GM06990 (cell line): ENCODE results near the gene CD99.
"Not testable (repeated sequence)": the region's sequence is repeated elsewhere in the genome, so short reads cannot be mapped to it uniquely, and the experiment has no call there.

Experiments
- DNase-seq: peaks from one replicate; pipeline ENCODE4 v3.0.0-alpha.2; 2011; ENCODE audit not compliant: insufficient read length; ENCODE audit errors: extremely low read depth
- H3K27me3 ChIP-seq: replicated peaks from 2 replicates; pipeline ENCODE4 v1.6.0; 2011; ENCODE audit warnings: low read length; ENCODE audit not compliant: control insufficient read depth, insufficient read depth
- H3K36me3 ChIP-seq: 2 replicates; pipeline ENCODE4 v1.5.1; 2011; ENCODE audit warnings: low read length; ENCODE audit not compliant: control insufficient read depth, insufficient read depth
- H3K4me3 ChIP-seq: replicated peaks from 2 replicates; pipeline ENCODE4 v1.5.1; 2011; ENCODE audit warnings: low read depth, mild to moderate bottlenecking, control low read depth, low read length
- TF ChIP-seq, protein P1 (sequence below): IDR thresholded peaks from 2 replicates; pipeline ENCODE4 v1.5.1; 2011; ENCODE audit warnings: low read length, control low read depth, mild to moderate bottlenecking, inconsistent platforms; ENCODE audit not compliant: insufficient read depth, poor library complexity, severe bottlenecking

Gene CD99

DNA sequence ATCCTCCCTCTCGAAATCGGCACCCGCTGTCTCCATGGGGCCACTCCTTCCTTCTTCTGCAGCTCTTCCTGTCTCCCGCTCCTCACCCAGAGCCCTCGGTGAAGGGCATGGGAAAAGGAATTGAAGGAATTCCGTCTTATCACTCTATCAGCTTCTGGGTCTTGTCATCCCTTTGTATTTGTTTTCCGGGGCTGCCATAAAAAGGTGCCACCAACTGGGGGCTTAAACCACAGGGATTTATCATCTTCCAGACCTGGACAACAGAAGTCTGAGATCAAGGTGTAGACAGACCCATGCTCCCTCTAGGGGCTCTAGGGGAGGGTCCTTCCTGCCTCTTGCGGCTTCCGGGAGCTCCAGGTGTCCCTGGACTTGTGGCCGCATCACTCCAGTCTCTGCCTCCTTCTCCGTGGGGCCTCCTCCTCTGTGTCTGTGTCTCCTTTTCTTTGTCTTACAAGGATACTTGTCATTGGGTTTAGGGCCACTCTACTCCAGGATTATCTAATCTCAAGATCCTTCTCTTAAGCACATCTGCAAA is 24.0 kb downstream of the CD99 start:
- no peaks in the 10 kb centered on the region for H3K27me3 ChIP-seq
- peaks cover 19% of the 10 kb centered on the region for H3K36me3 ChIP-seq
- no peak overlapping the region for H3K4me3 ChIP-seq
- no peak for DNase-seq
- TF ChIP-seq, protein P1, sequence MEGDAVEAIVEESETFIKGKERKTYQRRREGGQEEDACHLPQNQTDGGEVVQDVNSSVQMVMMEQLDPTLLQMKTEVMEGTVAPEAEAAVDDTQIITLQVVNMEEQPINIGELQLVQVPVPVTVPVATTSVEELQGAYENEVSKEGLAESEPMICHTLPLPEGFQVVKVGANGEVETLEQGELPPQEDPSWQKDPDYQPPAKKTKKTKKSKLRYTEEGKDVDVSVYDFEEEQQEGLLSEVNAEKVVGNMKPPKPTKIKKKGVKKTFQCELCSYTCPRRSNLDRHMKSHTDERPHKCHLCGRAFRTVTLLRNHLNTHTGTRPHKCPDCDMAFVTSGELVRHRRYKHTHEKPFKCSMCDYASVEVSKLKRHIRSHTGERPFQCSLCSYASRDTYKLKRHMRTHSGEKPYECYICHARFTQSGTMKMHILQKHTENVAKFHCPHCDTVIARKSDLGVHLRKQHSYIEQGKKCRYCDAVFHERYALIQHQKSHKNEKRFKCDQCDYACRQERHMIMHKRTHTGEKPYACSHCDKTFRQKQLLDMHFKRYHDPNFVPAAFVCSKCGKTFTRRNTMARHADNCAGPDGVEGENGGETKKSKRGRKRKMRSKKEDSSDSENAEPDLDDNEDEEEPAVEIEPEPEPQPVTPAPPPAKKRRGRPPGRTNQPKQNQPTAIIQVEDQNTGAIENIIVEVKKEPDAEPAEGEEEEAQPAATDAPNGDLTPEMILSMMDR, result no peak

DNA sequence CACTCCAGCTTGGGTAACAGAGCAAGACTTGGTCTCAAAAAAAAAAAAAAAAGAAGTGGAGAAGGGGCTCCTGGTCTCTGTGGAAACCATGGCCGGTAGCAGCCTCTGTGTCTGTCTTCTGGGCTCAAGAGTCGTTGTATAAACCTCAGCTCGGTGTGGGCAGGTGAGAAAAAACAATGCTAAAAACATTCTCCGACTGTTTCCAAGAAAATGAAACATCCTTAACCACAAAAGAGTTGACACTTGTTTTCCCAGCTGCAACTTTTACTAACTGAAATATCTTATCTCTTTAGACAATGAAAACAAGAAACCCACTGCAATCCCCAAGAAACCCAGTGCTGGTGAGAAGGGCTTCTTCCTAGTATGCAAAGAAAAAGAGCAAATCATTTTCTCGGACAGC is 26.2 kb downstream of the CD99 start:
- TF ChIP-seq, protein P1, result no peak
- Histone ChIP-seq H3K4me3 (no peak overlapping the region), H3K36me3 (peaks cover 22% of the 10 kb centered on the region), H3K27me3 (no peaks in the 10 kb centered on the region)
- no peak for DNase-seq

DNA sequence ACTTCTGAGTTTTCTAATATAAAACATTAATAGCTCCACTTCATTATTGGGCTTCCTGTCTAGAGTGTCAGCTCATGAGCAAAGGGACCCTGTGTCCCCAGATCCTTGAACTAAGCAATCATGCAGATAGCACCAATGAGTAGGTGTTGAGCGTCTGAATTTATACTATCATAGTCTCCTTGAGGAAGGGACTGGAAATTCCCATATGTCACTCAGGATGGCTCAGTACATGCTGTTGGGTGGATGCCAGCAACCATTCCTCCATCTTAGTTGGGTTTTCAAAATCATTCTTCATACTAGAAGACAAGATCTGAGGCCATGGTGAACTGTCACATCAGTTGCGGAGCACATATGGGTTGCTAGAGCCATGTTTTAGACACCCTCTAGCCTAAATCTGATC is 27.7 kb downstream of the CD99 start:
- DNase-seq, result no peak
- H3K27me3 ChIP-seq, result no peaks in the 10 kb centered on the region
- no peak overlapping the region for H3K4me3 ChIP-seq
- H3K36me3 ChIP-seq, result peaks cover 25% of the 10 kb centered on the region
- TF ChIP-seq, protein P1, result no peak

- DNase-seq, result no peak
- TF ChIP-seq, protein P1, result no peak
- H3K27me3 ChIP-seq, result no peaks in the 10 kb centered on the region
- no peak overlapping the region for H3K4me3 ChIP-seq
- peaks cover 25% of the 10 kb centered on the region for H3K36me3 ChIP-seq
These were observed 28.8 kb downstream of the CD99 start for GRCh38 chrX:2719774-2720447.

DNA sequence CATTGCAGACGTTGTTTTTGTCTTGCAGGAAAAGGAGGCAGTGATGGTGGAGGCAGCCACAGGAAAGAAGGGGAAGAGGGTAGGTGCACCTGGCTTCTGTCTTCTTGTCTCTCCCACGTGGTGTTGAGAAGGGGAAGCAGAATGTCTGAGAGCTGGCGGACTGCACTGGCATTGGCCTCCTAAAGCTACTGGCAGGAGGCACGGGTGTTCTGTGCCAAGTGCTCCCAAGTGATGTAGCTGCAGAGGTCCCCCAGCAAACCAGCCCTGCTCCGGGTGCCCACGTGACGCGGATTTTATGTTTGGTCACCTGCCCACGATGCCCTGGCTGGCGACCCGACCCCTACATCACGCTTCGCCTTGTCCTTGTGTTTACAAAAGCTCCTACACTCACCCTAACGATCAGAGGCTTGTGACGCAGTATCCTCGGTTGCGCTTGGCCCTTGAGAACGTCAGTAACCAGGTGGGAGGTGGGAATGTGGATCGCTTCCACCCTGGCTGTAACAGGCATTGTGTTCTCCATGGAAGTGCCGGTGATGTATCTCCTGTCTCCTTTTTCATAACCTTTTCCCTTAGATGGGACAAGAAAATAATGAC is 32.3 kb downstream of the CD99 start:
- Histone ChIP-seq H3K4me3 (no peak overlapping the region), H3K36me3 (peaks cover 23% of the 10 kb centered on the region), H3K27me3 (no peaks in the 10 kb centered on the region)
- TF ChIP-seq, protein P1, result no peak
- no peak for DNase-seq

DNA sequence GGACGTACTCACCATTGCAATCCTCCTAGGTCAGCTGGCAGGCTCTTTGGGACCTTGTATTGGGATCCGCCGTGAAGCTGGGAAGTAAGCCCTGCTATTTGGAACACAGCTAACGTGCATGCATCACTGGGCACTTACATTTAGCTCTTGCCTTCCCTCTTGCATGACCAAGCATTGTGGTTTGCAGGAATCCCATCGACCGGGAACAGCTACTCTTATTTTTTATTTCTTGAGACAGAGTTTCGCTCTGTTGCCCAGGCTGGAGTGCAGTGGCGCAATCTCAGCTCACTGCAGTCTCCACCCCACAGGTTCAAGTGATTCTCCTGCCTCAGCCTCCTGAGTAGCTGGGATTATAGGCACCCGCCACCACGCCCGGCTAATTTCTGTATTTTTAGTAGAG is 36.2 kb downstream of the CD99 start:
- not testable (repeated sequence) for H3K27me3 ChIP-seq, DNase-seq, H3K4me3 ChIP-seq
- peaks cover 17% of the 10 kb centered on the region for H3K36me3 ChIP-seq
